Measurements from ENCODE around the gene FADS1.

The FADS1 gene

GRCh38 chr11:61793083-61793828 lies 23.5 kb downstream of the FADS1 start:
- DNase-seq = no peak

DNA sequence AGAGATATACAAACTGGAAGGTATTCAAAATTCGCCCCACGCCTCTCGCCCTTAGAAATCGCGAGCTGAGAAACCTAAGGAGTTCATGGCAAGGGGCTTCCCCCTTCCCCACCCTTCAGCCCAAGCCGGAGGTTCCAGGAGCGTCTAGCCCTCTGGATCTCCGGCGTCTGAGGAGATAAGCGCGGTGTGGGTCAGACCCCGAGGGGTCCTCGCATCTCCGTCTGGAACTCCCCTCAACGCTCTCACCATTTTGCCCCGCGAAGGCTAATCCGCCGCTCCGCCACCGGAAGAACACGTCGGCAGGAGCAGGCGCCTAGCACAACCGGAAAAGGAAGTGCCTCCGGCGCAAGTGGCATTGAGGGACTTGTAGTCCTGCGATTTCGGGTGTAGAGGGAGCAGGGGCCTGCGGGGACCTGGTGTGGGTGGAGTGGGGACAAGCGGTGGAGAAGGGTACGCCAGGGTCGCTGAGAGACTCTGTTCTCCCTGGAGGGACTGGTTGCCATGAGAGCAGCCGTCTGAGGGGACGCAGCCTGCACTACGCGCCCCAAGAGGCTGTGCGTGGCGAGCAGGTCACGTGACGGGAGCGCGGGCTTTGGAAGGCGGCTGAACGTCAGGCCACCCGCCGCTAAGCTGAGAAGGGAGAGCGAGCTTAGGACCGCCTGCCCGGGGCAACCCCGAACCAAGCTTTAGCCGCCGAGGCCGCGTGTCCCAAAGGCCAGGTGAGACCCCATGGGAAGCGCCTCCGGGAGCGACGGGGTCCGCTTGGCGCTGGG lies 24.3 kb downstream of the FADS1 start, which contains the start of the genes FEN1 and TMEM258:
Gene FEN1 (plus strand): TSS at position 602 of the 773 bp plus-strand sequence. CDS start 2,451 bp downstream, outside the sequence.
Gene TMEM258 (minus strand): TSS at position 290 of the 773 bp plus-strand sequence. CDS start 41 bp downstream, at position 249.
- peak; percentile 91 for DNase-seq

- peak; percentile 85 for DNase-seq
Observed at GRCh38 chr11:61791737-61792309, 25.0 kb downstream of the FADS1 start.

GRCh38 chr11:61787928-61788491 lies 28.8 kb downstream of the FADS1 start:
- no peak for DNase-seq

- DNase-seq = no peak
Observed at GRCh38 chr11:61785837-61786402, 30.9 kb downstream of the FADS1 start.

GRCh38 chr11:61784506-61784805 lies 32.3 kb downstream of the FADS1 start:
- no peak for DNase-seq

- DNase-seq = no peak
Observed at GRCh38 chr11:61783717-61784505, 32.9 kb downstream of the FADS1 start.

- DNase-seq = no peak
Observed at GRCh38 chr11:61782841-61783240, 34.0 kb downstream of the FADS1 start.

DNA sequence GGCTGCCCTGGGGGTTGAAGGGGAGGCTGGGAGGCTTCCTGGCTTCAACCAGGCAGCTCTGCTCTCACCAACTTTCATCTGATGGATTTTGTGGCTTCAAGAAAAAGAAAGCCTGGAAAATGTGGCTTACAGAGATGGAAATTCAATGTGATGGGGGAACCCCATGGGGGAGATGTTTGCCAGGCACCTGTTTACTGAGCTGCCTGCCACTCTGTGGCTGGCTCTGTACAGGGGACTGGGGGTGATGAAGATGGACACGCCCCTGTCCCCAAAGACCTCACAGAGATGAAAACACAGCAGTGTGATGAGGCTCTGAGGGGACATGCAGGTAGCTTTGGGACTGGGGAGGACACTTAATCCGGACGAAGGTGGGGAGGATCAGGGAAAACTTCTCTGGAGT lies 34.5 kb downstream of the FADS1 start:
- no peak for DNase-seq

DNA sequence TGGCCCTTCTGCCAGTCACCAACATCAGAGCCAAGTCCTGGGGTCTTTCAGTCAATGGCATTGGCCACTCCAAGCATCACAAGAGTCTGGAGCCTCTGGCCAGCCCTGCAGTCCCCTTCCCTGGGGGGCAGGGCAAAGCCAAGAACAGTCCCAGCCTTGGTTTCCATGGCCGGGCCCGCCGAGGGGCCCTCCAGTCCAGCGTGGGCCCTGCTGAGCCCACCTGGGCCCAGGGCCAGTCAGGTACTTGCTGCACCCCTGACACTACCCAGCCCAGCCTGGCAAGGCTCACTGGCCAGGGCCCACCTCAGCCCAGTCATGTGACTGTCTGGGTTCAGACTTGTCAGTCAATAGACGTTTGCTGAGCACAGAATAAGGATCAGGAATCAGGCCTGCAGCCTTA lies 35.2 kb downstream of the FADS1 start:
- no peak for DNase-seq

- DNase-seq = no peak
Observed at GRCh38 chr11:61780581-61781162, 36.1 kb downstream of the FADS1 start.

DNA sequence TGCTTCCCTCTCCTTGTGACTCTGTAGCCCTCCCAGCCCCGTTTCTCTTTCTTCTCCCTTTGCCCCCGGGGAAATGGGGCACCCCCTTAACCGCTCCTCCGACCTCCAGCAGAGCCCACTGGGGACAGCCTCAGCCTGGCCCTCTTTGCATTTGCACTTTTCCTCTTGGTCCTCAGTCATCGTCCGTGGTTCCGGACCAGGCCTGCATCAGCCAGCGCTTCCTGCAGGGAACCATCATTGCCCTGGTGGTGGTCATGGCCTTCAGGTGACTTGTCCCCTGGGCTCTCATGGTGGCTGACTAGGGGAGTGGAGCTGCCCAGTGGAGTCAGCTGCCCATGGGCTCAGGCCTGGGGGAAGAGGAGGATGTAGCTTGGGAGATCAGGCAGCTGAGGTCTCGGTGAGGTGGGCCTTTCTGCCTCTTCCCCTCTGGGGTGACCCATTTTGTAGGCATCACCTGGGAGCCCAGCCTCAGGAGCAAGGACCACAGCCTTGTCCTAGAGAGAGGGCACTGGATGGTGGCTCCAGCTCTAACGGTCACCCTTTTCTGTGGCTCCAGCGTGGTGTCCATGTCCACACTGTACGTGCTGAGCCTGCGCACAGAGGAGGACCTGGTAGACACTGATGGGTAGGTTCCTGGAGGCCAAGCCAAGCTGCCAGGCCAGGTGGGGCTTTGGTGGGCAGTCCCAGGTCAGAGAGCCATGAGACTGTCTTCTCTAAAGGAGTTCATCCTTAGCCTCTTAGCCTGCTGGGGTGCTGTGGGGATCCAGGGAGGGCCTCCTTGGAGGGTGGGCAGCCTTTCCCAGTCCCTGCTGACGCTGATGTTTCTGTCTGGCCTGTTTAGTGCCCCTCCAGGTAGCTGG lies 36.9 kb downstream of the FADS1 start:
- no peak for DNase-seq

DNA sequence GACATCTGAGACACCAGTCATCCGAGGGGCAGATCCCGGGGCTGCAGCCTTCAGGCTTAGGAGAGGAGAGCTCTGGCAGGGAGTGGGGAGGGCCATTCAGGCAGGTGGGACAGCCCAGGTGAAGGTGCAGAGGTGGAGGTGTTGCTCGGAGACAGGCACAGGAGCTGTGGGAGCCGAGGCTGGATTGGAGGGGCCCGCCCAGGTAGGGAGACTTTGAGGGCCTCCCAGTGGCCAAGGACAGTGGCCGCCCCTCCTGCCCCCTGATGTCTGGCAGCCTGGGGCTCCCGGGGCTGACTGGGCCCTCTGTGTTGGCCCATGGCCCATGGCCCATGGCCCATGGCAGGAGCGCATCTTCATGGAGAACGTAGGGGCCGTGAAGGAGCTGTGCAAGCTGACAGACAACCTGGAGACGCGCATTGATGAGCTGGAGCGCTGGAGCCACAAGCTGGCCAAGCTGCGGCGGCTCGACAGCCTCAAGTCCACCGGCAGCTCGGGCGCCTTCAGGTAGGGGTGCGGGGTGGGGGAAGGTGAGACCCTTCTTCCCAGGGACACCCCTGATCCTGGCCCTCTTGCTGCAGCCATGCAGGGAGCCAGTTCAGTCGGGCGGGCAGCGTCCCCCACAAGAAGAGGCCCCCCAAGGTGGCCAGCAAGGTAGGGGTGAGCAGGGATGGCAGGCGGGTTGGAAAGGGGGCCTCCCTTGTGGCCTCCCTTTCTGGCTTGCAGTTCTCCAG lies 37.7 kb downstream of the FADS1 start:
- no peak for DNase-seq

DNA sequence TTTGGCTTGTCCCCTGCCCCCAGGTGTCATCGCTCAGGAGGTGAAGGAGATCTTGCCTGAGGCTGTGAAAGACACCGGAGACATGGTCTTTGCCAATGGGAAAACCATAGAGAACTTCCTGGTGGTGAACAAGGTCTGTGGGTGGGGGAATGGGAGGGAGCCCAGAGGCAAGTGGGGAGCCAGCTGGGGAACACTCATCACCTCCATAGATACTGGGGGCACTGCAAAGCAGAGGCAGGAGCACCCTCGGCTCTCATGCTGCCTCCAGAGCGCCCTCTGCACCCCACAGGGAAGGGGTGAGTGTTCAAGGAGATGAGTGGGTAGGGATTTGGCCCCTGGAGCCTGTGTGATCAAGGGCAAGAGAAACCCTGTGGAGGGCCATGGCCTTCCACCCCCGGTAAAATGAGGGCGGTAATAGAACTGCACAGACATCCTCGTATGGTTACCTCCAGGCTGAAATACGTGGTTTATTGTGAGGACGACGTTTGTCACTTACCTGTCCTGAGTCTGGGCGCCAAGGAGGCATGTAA lies 38.4 kb downstream of the FADS1 start:
- DNase-seq = no peak

DNA sequence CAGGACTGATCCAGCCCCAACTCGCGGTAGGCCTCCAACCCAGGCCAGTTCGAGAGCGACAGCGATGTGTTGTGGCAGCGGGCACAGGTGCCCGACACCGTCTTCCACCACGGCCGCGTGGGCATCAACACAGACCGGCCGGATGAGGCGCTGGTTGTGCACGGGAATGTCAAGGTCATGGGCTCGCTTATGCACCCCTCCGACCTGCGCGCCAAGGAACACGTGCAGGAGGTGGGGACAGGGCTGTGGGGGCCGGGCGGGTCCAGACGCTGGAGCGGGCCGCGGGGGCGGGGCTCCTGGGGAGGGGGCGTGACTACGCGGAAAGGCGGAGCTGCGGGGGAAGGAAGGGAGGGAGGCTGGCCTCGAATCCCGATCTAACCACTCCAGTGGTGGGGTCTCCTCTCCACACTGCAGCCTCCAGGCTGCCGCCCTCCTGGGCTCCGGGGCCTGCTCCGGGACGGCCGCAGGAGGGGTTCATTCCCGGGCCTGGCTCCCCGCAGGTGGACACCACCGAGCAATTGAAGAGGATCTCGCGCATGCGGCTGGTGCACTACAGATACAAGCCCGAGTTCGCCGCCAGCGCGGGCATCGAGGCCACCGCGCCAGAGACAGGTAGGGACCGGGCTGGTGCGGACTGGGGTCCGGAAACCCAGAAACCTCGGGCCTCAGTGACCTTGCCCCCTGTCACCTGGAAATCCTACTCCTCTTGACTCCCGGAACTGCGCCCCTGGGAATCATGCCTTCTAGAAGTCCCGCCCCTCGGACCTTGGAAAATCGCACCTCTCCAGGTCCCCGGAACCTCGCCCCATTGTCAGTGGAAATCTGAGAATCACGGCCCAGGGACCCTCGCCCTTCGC lies 39.3 kb downstream of the FADS1 start:
- no peak for DNase-seq

DNA sequence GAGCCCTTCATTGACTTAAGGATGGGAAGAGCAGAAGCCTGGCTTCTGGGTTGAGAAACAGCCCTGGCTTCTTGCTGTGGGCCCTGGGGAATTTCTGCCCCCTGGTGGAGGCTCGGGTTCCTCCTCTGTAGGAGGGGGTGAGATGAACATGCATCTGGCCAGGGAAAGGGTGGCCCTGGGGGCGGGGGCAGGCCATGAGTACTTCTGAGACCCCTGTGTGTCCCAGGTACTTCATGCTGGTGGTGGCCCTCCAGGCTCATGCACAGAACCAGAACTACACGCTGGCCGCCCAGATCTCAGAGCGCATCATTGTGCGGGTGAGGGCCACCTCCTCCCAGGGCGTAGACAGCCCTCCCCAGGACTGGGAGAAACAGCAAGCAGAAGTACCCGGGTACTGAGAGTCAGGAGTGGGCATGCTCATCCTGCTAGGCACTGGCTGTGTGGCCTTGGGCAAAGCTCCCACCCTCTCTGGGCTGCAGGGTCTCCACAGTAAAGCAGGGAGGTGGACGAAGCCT lies 40.2 kb downstream of the FADS1 start:
- peak; percentile 40 for DNase-seq

- no peak for DNase-seq
Observed at GRCh38 chr11:61775606-61776554, 40.9 kb downstream of the FADS1 start.

DNA sequence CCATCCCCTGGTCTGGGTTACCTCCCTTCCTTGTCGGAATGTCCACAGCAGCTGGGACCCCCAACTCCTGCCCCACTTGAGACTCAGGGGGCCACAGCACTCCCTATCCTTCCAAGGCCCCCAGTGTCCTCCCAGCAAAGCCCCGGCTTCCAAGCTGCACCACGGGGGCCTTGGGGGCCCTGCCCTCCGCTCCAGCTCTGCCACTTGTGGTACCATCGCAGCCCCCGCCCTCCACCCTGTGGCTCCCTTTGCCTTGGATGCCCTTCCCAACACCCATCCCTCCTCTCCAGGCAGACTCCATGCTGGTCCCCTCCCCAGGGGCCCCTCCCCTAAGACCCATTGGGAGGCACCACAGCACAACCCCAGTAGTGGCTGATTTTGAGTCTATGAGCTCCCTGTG lies 41.7 kb downstream of the FADS1 start:
- no peak for DNase-seq

Measured in COR-L47 (cell line).